Uterus (tissue), 2 donors: ENCODE data around the gene FEV.

Experiments used
- CTCF ChIP-seq, 4 experiments: fragments of 200-600 bp in 2 of 4; fragments of 450-650 bp in 2 of 4; sonication (generic) in 2 of 4; IDR thresholded peaks; one replicate each; pipeline ENCODE4 v1.5.1; 2016 to 2019; ENCODE audit warnings: antibody characterized with exemption in 4 of 4, mild to moderate bottlenecking in 2 of 4, moderate library complexity in 1 of 4
- POLR2A ChIP-seq, 2 donors: fragments of 450-650 bp; IDR thresholded peaks; one replicate each; pipeline ENCODE4 v1.6.1; 2016; ENCODE audit warnings: antibody characterized with exemption in 2 of 2, mild to moderate bottlenecking in 1 of 2, moderate library complexity in 1 of 2

GRCh38 chr2:218996937-218997336, 12.0 kb upstream of the FEV start:
- no peak for TF ChIP-seq CTCF (IDR thresholded peaks at IDR 0.05)
- no peak for TF ChIP-seq POLR2A (IDR thresholded peaks at IDR 0.05)
